Measurements from ENCODE around the gene HYCC2.
A peak's percentile ranks its signal among the peaks of the same experiment; 100 is the strongest.

The HYCC2 gene

DNA sequence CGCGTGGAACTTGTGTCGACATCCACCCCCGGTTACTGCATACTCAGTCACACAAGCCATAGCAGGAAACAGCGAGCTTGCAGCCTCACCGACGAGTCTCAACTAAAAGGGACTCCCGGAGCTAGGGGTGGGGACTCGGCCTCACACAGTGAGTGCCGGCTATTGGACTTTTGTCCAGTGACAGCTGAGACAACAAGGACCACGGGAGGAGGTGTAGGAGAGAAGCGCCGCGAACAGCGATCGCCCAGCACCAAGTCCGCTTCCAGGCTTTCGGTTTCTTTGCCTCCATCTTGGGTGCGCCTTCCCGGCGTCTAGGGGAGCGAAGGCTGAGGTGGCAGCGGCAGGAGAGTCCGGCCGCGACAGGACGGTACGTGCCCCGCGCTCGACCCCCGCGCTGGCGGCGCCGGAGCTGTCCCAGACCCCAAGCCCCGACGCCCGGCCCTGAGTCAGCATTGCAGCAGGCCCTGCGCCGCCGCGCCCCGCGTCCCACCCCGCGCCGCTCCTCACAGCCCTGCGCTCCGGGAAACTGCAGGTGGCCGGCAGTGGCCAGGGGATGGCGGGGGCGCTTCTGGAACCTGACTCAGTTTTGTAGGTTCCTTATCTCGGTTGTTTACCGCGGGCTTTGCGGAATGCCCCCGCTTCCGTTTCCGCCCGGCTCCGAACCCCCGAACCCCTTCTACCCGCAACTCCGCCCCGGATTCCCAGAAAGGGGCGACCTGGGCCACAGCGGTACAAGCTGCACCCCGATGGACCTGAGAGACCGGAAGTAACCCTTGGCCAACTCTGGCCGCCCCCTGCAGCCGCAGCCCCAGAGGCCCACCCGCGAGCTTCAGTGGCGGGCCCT, 44.9 kb upstream of the HYCC2 start, which contains the start of gene CFLAR (continued):
- TF ChIP-seq, protein P1, sequence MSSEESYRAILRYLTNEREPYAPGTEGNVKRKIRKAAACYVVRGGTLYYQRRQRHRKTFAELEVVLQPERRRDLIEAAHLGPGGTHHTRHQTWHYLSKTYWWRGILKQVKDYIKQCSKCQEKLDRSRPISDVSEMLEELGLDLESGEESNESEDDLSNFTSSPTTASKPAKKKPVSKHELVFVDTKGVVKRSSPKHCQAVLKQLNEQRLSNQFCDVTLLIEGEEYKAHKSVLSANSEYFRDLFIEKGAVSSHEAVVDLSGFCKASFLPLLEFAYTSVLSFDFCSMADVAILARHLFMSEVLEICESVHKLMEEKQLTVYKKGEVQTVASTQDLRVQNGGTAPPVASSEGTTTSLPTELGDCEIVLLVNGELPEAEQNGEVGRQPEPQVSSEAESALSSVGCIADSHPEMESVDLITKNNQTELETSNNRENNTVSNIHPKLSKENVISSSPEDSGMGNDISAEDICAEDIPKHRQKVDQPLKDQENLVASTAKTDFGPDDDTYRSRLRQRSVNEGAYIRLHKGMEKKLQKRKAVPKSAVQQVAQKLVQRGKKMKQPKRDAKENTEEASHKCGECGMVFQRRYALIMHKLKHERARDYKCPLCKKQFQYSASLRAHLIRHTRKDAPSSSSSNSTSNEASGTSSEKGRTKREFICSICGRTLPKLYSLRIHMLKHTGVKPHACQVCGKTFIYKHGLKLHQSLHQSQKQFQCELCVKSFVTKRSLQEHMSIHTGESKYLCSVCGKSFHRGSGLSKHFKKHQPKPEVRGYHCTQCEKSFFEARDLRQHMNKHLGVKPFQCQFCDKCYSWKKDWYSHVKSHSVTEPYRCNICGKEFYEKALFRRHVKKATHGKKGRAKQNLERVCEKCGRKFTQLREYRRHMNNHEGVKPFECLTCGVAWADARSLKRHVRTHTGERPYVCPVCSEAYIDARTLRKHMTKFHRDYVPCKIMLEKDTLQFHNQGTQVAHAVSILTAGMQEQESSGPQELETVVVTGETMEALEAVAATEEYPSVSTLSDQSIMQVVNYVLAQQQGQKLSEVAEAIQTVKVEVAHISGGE (tag by site-specific recombination; conservative IDR thresholded peaks at IDR 0.05; ENCODE audit: low read depth), result peak; percentile 67
- TF ChIP-seq ZNF114 (tag by site-specific recombination; IDR thresholded peaks at IDR 0.05), result no peak
- TF ChIP-seq ZNF514 (tag by site-specific recombination; IDR thresholded peaks at IDR 0.05), result no peak
- TF ChIP-seq, protein P2, sequence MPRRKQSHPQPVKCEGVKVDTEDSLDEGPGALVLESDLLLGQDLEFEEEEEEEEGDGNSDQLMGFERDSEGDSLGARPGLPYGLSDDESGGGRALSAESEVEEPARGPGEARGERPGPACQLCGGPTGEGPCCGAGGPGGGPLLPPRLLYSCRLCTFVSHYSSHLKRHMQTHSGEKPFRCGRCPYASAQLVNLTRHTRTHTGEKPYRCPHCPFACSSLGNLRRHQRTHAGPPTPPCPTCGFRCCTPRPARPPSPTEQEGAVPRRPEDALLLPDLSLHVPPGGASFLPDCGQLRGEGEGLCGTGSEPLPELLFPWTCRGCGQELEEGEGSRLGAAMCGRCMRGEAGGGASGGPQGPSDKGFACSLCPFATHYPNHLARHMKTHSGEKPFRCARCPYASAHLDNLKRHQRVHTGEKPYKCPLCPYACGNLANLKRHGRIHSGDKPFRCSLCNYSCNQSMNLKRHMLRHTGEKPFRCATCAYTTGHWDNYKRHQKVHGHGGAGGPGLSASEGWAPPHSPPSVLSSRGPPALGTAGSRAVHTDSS (tag by site-specific recombination; IDR thresholded peaks at IDR 0.05), result no peak
- TF ChIP-seq, protein P3, sequence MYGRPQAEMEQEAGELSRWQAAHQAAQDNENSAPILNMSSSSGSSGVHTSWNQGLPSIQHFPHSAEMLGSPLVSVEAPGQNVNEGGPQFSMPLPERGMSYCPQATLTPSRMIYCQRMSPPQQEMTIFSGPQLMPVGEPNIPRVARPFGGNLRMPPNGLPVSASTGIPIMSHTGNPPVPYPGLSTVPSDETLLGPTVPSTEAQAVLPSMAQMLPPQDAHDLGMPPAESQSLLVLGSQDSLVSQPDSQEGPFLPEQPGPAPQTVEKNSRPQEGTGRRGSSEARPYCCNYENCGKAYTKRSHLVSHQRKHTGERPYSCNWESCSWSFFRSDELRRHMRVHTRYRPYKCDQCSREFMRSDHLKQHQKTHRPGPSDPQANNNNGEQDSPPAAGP (tag by site-specific recombination; IDR thresholded peaks at IDR 0.05), result no peak
- TF ChIP-seq, protein P4, sequence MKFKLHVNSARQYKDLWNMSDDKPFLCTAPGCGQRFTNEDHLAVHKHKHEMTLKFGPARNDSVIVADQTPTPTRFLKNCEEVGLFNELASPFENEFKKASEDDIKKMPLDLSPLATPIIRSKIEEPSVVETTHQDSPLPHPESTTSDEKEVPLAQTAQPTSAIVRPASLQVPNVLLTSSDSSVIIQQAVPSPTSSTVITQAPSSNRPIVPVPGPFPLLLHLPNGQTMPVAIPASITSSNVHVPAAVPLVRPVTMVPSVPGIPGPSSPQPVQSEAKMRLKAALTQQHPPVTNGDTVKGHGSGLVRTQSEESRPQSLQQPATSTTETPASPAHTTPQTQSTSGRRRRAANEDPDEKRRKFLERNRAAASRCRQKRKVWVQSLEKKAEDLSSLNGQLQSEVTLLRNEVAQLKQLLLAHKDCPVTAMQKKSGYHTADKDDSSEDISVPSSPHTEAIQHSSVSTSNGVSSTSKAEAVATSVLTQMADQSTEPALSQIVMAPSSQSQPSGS (tag by site-specific recombination; IDR thresholded peaks at IDR 0.05; ENCODE audit: low read depth), result no peak
- peak; percentile 51; the same call in 1 of the 2 replicates for TF ChIP-seq ZFHX2 (tag by site-specific recombination; conservative IDR thresholded peaks at IDR 0.05)
- TF ChIP-seq ZNF335 (tag by site-specific recombination; conservative IDR thresholded peaks at IDR 0.05), result peak; percentile 62
- TF ChIP-seq ZNF169 (tag by site-specific recombination; IDR thresholded peaks at IDR 0.05), result no peak
- TF ChIP-seq ZBTB48 (tag by site-specific recombination; IDR thresholded peaks at IDR 0.05), result peak; percentile 74; the same call in 1 of the 2 replicates
- TF ChIP-seq ZNF560 (tag by site-specific recombination; IDR thresholded peaks at IDR 0.05; ENCODE audit: borderline replicate concordance), result no peak
- no peak for TF ChIP-seq ZNF585B (tag by site-specific recombination; IDR thresholded peaks at IDR 0.05)
- no peak for TF ChIP-seq ZFP41 (tag by site-specific recombination; IDR thresholded peaks at IDR 0.05; ENCODE audit: borderline replicate concordance)
- TF ChIP-seq, protein P5, sequence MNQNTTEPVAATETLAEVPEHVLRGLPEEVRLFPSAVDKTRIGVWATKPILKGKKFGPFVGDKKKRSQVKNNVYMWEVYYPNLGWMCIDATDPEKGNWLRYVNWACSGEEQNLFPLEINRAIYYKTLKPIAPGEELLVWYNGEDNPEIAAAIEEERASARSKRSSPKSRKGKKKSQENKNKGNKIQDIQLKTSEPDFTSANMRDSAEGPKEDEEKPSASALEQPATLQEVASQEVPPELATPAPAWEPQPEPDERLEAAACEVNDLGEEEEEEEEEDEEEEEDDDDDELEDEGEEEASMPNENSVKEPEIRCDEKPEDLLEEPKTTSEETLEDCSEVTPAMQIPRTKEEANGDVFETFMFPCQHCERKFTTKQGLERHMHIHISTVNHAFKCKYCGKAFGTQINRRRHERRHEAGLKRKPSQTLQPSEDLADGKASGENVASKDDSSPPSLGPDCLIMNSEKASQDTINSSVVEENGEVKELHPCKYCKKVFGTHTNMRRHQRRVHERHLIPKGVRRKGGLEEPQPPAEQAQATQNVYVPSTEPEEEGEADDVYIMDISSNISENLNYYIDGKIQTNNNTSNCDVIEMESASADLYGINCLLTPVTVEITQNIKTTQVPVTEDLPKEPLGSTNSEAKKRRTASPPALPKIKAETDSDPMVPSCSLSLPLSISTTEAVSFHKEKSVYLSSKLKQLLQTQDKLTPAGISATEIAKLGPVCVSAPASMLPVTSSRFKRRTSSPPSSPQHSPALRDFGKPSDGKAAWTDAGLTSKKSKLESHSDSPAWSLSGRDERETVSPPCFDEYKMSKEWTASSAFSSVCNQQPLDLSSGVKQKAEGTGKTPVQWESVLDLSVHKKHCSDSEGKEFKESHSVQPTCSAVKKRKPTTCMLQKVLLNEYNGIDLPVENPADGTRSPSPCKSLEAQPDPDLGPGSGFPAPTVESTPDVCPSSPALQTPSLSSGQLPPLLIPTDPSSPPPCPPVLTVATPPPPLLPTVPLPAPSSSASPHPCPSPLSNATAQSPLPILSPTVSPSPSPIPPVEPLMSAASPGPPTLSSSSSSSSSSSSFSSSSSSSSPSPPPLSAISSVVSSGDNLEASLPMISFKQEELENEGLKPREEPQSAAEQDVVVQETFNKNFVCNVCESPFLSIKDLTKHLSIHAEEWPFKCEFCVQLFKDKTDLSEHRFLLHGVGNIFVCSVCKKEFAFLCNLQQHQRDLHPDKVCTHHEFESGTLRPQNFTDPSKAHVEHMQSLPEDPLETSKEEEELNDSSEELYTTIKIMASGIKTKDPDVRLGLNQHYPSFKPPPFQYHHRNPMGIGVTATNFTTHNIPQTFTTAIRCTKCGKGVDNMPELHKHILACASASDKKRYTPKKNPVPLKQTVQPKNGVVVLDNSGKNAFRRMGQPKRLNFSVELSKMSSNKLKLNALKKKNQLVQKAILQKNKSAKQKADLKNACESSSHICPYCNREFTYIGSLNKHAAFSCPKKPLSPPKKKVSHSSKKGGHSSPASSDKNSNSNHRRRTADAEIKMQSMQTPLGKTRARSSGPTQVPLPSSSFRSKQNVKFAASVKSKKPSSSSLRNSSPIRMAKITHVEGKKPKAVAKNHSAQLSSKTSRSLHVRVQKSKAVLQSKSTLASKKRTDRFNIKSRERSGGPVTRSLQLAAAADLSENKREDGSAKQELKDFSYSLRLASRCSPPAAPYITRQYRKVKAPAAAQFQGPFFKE (tag by site-specific recombination; IDR thresholded peaks at IDR 0.05; ENCODE audit: borderline replicate concordance), result no peak
- peak; percentile 61 for TF ChIP-seq GLIS1 (tag by site-specific recombination; IDR thresholded peaks at IDR 0.05)
- TF ChIP-seq KLF9 (tag by site-specific recombination; IDR thresholded peaks at IDR 0.05; ENCODE audit: low read depth), result no peak
- TF ChIP-seq, protein P6, sequence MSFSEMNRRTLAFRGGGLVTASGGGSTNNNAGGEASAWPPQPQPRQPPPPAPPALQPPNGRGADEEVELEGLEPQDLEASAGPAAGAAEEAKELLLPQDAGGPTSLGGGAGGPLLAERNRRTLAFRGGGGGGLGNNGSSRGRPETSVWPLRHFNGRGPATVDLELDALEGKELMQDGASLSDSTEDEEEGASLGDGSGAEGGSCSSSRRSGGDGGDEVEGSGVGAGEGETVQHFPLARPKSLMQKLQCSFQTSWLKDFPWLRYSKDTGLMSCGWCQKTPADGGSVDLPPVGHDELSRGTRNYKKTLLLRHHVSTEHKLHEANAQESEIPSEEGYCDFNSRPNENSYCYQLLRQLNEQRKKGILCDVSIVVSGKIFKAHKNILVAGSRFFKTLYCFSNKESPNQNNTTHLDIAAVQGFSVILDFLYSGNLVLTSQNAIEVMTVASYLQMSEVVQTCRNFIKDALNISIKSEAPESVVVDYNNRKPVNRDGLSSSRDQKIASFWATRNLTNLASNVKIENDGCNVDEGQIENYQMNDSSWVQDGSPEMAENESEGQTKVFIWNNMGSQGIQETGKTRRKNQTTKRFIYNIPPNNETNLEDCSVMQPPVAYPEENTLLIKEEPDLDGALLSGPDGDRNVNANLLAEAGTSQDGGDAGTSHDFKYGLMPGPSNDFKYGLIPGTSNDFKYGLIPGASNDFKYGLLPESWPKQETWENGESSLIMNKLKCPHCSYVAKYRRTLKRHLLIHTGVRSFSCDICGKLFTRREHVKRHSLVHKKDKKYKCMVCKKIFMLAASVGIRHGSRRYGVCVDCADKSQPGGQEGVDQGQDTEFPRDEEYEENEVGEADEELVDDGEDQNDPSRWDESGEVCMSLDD (tag by site-specific recombination; IDR thresholded peaks at IDR 0.05), result peak; percentile 92
- no peak for TF ChIP-seq ZNF239 (tag by site-specific recombination; IDR thresholded peaks at IDR 0.05)
- TF ChIP-seq ZNF501 (tag by site-specific recombination; IDR thresholded peaks at IDR 0.05), result no peak
- no peak for TF ChIP-seq ZNF23 (tag by site-specific recombination; IDR thresholded peaks at IDR 0.05; ENCODE audit: borderline replicate concordance)
- no peak for TF ChIP-seq ZNF416 (tag by site-specific recombination; IDR thresholded peaks at IDR 0.05)
- no peak for TF ChIP-seq ZNF621 (tag by site-specific recombination; IDR thresholded peaks at IDR 0.05)
- no peak for TF ChIP-seq ZNF548 (tag by site-specific recombination; IDR thresholded peaks at IDR 0.05)
